H1 (cell line): Measurements from ENCODE around the gene SKP2. TPM values are rescaled to one million over a fixed set of nuclear protein-coding genes. Genes with fewer than 3 reads are reported as not detected.

Experiments used
- CTCF ChIA-PET: fragments of 300-600 bp; sonication (Branson Sonifier 250); formaldehyde crosslinking; loops from one replicate; lab custom pipeline; 2021; ENCODE audit not compliant: partially characterized antibody; lab: Charles Lee
- POLR2A ChIA-PET: fragments of 300-600 bp; sonication (Branson Sonifier 250); formaldehyde crosslinking; loops from one replicate; lab custom pipeline; 2021; ENCODE audit warnings: inconsistent platforms; ENCODE audit not compliant: partially characterized antibody; lab: Charles Lee
- DNase-seq, 2 experiments: peaks; one replicate each; pipeline versions ENCODE4 v3.0.0 to v3.0.0-alpha.2; 2010 to 2022; ENCODE audit warnings: low spot score in 2 of 2, low read depth in 1 of 2, mixed read lengths in 1 of 2
- FAIRE-seq: peaks from 2 replicates; lab custom pipeline; 2011; peaks lifted over from hg19 to GRCh38; lab: Jason Lieb, UNC
- H2AFZ ChIP-seq: 2 replicates; pipeline ENCODE4 v1.8.1; 2012; ENCODE audit warnings: low read length, inconsistent platforms
- H2AK5ac ChIP-seq: 2 replicates; pipeline ENCODE4 v1.6.1; 2013; ENCODE audit warnings: low read depth, low read length
- H2BK120ac ChIP-seq: replicated peaks from 2 replicates; pipeline ENCODE3; 2013; ENCODE audit warnings: low read depth, low read length, inconsistent platforms
- H2BK12ac ChIP-seq: 2 replicates; pipeline ENCODE4 v1.6.1; 2013; ENCODE audit warnings: low read depth, low read length
- H2BK15ac ChIP-seq: 2 replicates; pipeline ENCODE4 v1.6.1; 2013; ENCODE audit warnings: low read length
- H2BK20ac ChIP-seq: 2 replicates; pipeline ENCODE4 v1.6.1; 2013; ENCODE audit warnings: low read length
- H2BK5ac ChIP-seq: 2 replicates; pipeline ENCODE4 v1.6.1; 2013; ENCODE audit warnings: low read depth, low read length
- H3K14ac ChIP-seq: 2 replicates; pipeline ENCODE4 v1.6.1; 2013; ENCODE audit warnings: inconsistent platforms; ENCODE audit not compliant: insufficient read length
- H3K18ac ChIP-seq: 2 replicates; pipeline ENCODE4 v1.6.1; 2013; ENCODE audit warnings: low read length; ENCODE audit errors: extremely low read depth
- H3K23ac ChIP-seq: 2 replicates; pipeline ENCODE4 v1.6.1; 2013; ENCODE audit warnings: inconsistent platforms; ENCODE audit not compliant: insufficient read length
- H3K23me2 ChIP-seq: 2 replicates; pipeline ENCODE4 v1.6.1; 2013; ENCODE audit warnings: low read depth, low read length
- H3K27ac ChIP-seq: 2 replicates; pipeline ENCODE4 v1.6.1; 2011; ENCODE audit warnings: low read depth, low read length, inconsistent platforms
- H3K27me3 ChIP-seq, 4 experiments: replicated peaks in 1 of 4; 1 replicate in 1 of 4; 2 replicates in 3 of 4; pipeline versions ENCODE4 v1.6.1 to v1.8.1; 2011 to 2013; ENCODE audit warnings: low read length in 3 of 4, mild to moderate bottlenecking in 3 of 4, inconsistent platforms in 2 of 4, mixed read lengths in 2 of 4, moderate library complexity in 1 of 4; ENCODE audit not compliant: control insufficient read depth in 3 of 4, insufficient read depth in 3 of 4; ENCODE audit errors: extremely low read depth in 1 of 4
- H3K36me3 ChIP-seq, 4 experiments: 2 replicates each; pipeline versions ENCODE4 v1.6.1 to v1.8.1; 2011 to 2013; ENCODE audit warnings: mild to moderate bottlenecking in 4 of 4, low read length in 3 of 4, moderate library complexity in 2 of 4, control low read depth in 1 of 4, inconsistent platforms in 1 of 4; ENCODE audit not compliant: insufficient read depth in 4 of 4, control insufficient read depth in 2 of 4
- H3K4ac ChIP-seq: replicated peaks from 2 replicates; pipeline ENCODE3; 2013; ENCODE audit warnings: low read length, low read depth, mixed read lengths, inconsistent platforms; ENCODE audit not compliant: insufficient read length
- H3K4me1 ChIP-seq, 4 experiments: replicated peaks in 1 of 4; 1 replicate in 1 of 4; 2 replicates in 3 of 4; pipeline versions ENCODE4 v1.6.1 to v1.8.1; 2011 to 2013; ENCODE audit warnings: low read length in 3 of 4, inconsistent platforms in 2 of 4, mixed read lengths in 1 of 4; ENCODE audit not compliant: insufficient read depth in 4 of 4, control insufficient read depth in 3 of 4
- H3K4me2 ChIP-seq, 2 experiments: 2 replicates each; pipeline versions ENCODE4 v1.6.1 to v1.8.1; 2011 to 2013; ENCODE audit warnings: low read depth in 2 of 2, low read length in 2 of 2, control low read depth in 1 of 2, inconsistent platforms in 1 of 2, mild to moderate bottlenecking in 1 of 2; ENCODE audit not compliant: insufficient read depth in 1 of 2
- H3K4me3 ChIP-seq, 4 experiments: fragments of 200-600, 300-600 bp in 1 of 4; sonication (generic), shearing (Covaris generic), sonication (Bioruptor Twin) in 1 of 4; 2 replicates each; pipeline versions ENCODE4 v1.5.1 to v1.8.1; 2011 to 2016; ENCODE audit warnings: low read length in 4 of 4, low read depth in 3 of 4, control low read depth in 2 of 4, inconsistent platforms in 2 of 4, mild to moderate bottlenecking in 2 of 4, mixed read lengths in 1 of 4, moderate library complexity in 1 of 4; ENCODE audit not compliant: insufficient read depth in 2 of 4; ENCODE audit errors: extremely low read depth in 1 of 4
- H3K56ac ChIP-seq: replicated peaks from 2 replicates; pipeline ENCODE3; 2013; ENCODE audit warnings: low read depth, mild to moderate bottlenecking, mixed read lengths, low read length, inconsistent platforms; ENCODE audit not compliant: insufficient read length
- H3K79me1 ChIP-seq: 2 replicates; pipeline ENCODE4 v1.6.1; 2013; ENCODE audit warnings: low read depth, low read length, control low read depth
- H3K79me2 ChIP-seq, 2 experiments: 2 replicates each; pipeline versions ENCODE4 v1.6.1 to v1.8.1; 2012 to 2013; ENCODE audit warnings: low read length in 2 of 2, mild to moderate bottlenecking in 2 of 2, inconsistent platforms in 1 of 2; ENCODE audit not compliant: insufficient read depth in 2 of 2, control insufficient read depth in 1 of 2
- H3K9ac ChIP-seq, 4 experiments: replicated peaks in 1 of 4; 1 replicate in 1 of 4; 2 replicates in 3 of 4; pipeline versions ENCODE4 v1.6.1 to v1.8.1; 2011 to 2013; ENCODE audit warnings: low read depth in 3 of 4, low read length in 3 of 4, control low read depth in 2 of 4, mild to moderate bottlenecking in 2 of 4, moderate library complexity in 2 of 4, inconsistent platforms in 1 of 4; ENCODE audit errors: extremely low read depth in 1 of 4
- H3K9me3 ChIP-seq, 2 experiments: 2 replicates each; pipeline versions ENCODE4 v1.6.1 to v1.8.1; 2012 to 2013; ENCODE audit warnings: mild to moderate bottlenecking in 2 of 2, moderate library complexity in 2 of 2, control low read depth in 1 of 2, inconsistent platforms in 1 of 2, low read depth in 1 of 2, low read length in 1 of 2, mixed read lengths in 1 of 2; ENCODE audit not compliant: insufficient read depth in 2 of 2
- H4K20me1 ChIP-seq, 2 experiments: replicated peaks in 1 of 2; 2 replicates each; pipeline versions ENCODE3 to v1.8.1; 2011 to 2013; ENCODE audit warnings: inconsistent platforms in 2 of 2, low read length in 2 of 2, mild to moderate bottlenecking in 1 of 2; ENCODE audit not compliant: insufficient read depth in 2 of 2, control insufficient read depth in 1 of 2
- H4K5ac ChIP-seq: 2 replicates; pipeline ENCODE4 v1.6.1; 2013; ENCODE audit warnings: low read length, low read depth, mixed read lengths, inconsistent platforms; ENCODE audit not compliant: insufficient read length
- H4K8ac ChIP-seq: 2 replicates; pipeline ENCODE4 v1.8.0; 2013; ENCODE audit warnings: mild to moderate bottlenecking, moderate library complexity, low read length, inconsistent platforms; ENCODE audit not compliant: insufficient read depth; ENCODE audit errors: extremely low read depth
- H4K91ac ChIP-seq: replicated peaks from 2 replicates; pipeline ENCODE3; 2013; ENCODE audit warnings: low read length, mixed read lengths, inconsistent platforms; ENCODE audit not compliant: insufficient read length
- BACH1 ChIP-seq: IDR thresholded peaks from 2 replicates; pipeline ENCODE4 v1.6.1; 2012; ENCODE audit warnings: low read length, improper control_type of control experiment
- CBX5 ChIP-seq: fragments of 300-800, 300-1000 bp; sonication (generic); IDR thresholded peaks from 2 replicates; pipeline ENCODE4 v1.7.1; 2016; ENCODE audit warnings: antibody characterized with exemption, low read length, low read depth
- FOSL1 ChIP-seq: IDR thresholded peaks from 2 replicates; pipeline ENCODE4 v1.6.1; 2011; ENCODE audit warnings: mild to moderate bottlenecking, low read depth, low read length, moderate library complexity; ENCODE audit not compliant: insufficient read depth
- HDAC2 ChIP-seq, 2 experiments: fragments of 300-600 bp in 1 of 2; sonication (generic) in 1 of 2; IDR thresholded peaks; 2 replicates each; pipeline ENCODE4 v1.6.1; 2011 to 2012; ENCODE audit warnings: low read depth in 2 of 2, low read length in 2 of 2, mild to moderate bottlenecking in 2 of 2, moderate library complexity in 2 of 2, borderline replicate concordance in 1 of 2, inconsistent platforms in 1 of 2
- POLR2AphosphoS5 ChIP-seq: IDR thresholded peaks from 2 replicates; pipeline ENCODE4 v1.6.1; 2011; ENCODE audit warnings: low read depth, low read length
- RXRA ChIP-seq: IDR thresholded peaks from 2 replicates; pipeline ENCODE4 v1.6.1; 2011; ENCODE audit warnings: low read depth, mild to moderate bottlenecking, low read length, moderate library complexity; ENCODE audit not compliant: insufficient read depth
- SAP30 ChIP-seq: fragments of 300-600 bp; sonication (generic); IDR thresholded peaks from 2 replicates; pipeline ENCODE4 v1.7.1; 2012; ENCODE audit warnings: low read length, moderate library complexity, mild to moderate bottlenecking, inconsistent platforms; ENCODE audit not compliant: insufficient read depth, insufficient replicate concordance
- SIN3A ChIP-seq, 2 experiments: IDR thresholded peaks in 1 of 2; conservative IDR thresholded peaks in 1 of 2; 2 replicates each; pipeline ENCODE4 v1.6.1; 2011 to 2012; ENCODE audit warnings: low read length in 2 of 2, improper control_type of control experiment in 1 of 2, low read depth in 1 of 2, mild to moderate bottlenecking in 1 of 2
- SP1 ChIP-seq: IDR thresholded peaks from 2 replicates; pipeline ENCODE4 v1.6.1; 2011; ENCODE audit warnings: low read depth, low read length
- USF2 ChIP-seq: IDR thresholded peaks from 2 replicates; pipeline ENCODE4 v1.6.1; 2011; ENCODE audit warnings: low read length, improper control_type of control experiment
- WGBS, 2 experiments: shearing (Covaris generic) in 1 of 2; methylation state at CpG; one replicate each; pipeline versions ENCODE4 v1.1.6 to v1.1.7; 2013 to 2015; ENCODE audit warnings: low lambda C conversion rate in 2 of 2, mixed read lengths in 2 of 2, inconsistent platforms in 1 of 2, low coverage in 1 of 2, missing lambda C conversion rate in 1 of 2; ENCODE audit not compliant: insufficient replicate concordance in 2 of 2, insufficient coverage in 1 of 2, insufficient read length in 1 of 2; ENCODE audit errors: extremely low coverage in 1 of 2, missing lambda C conversion rate in 1 of 2; 5-methylcytosine and 5-hydroxymethylcytosine counted together
- polyA plus RNA-seq, 7 experiments: library from polyadenylated mRNA; depleted of rRNA in 3 of 7; stranded (reverse) in 5 of 7; unstranded in 2 of 7; fragments of >200 nt in 5 of 7; fragments of 200-250 nt in 2 of 7; gene quantifications; 1 replicate in 5 of 7; 2 replicates in 1 of 7; 4 replicates in 1 of 7; pipeline versions ENCODE4 v1.2.1 to v1.2.3, GENCODE V29; 2011 to 2013; ENCODE audit warnings: missing spikeins in 2 of 7, mixed read lengths in 2 of 7
- total RNA-seq: library from RNA; stranded (reverse); fragmentation: NEBNext Ultra II Directional; extraction: Animal tissue kit (Norgen Biotek cat#: 25700); gene quantifications from 2 replicates; pipeline ENCODE4 v1.2.1, GENCODE V29; 2021
- TF ChIP-seq, protein P1 (sequence below): IDR thresholded peaks from 2 replicates; pipeline ENCODE4 v1.6.1; 2012; ENCODE audit warnings: inconsistent platforms

The SKP2 gene
- total and polyA plus RNA-seq, 2 of the 8 experiments (the other 6 are each of a cell fraction or from before 2014, with no cell fraction given) = 49.9 to 104 TPM

GRCh38 chr5:36105819-36106218, 46.1 kb upstream of the SKP2 start:
- Histone ChIP-seq H3K9me3 (no peaks in the 10 kb centered on the region), H3K56ac (no peak overlapping the region), H3K14ac (no peak overlapping the region), H3K18ac (no peak overlapping the region), H3K4me1 (no peaks in the 10 kb centered on the region; a peak in 1 of 7 replicates), H3K27me3 (no peaks in the 10 kb centered on the region), H2BK12ac (no peak overlapping the region), H4K20me1 (peaks cover 0 to 2% of the 10 kb centered on the region in 2 experiments), H2BK20ac (no peak overlapping the region), H3K79me1 (no peaks in the 10 kb centered on the region), H2AFZ (no peak overlapping the region), H4K91ac (no peak overlapping the region), H2AK5ac (no peak overlapping the region), H3K23me2 (no peaks in the 10 kb centered on the region), H3K27ac (no peak overlapping the region), H3K23ac (no peak overlapping the region), H3K36me3 (no peaks in the 10 kb centered on the region), H2BK5ac (no peak overlapping the region), H3K4ac (no peak overlapping the region), H2BK120ac (no peak overlapping the region), H2BK15ac (no peak overlapping the region), H3K9ac (no peak overlapping the region), H3K4me3 (no peak overlapping the region), H4K8ac (no peak overlapping the region), H4K5ac (no peak overlapping the region), H3K4me2 (no peak overlapping the region), H3K79me2 (no peaks in the 10 kb centered on the region)
- POLR2A ChIA-PET = no interaction called here
- CTCF ChIA-PET = interaction anchor here (1.2 kb wide), 1 partner anchor 26 kb away, joined by 5 read pairs; no protein-coding TSS in a partner anchor
- 88% methylated on average over 2 of the region's 2 CpGs; no CpG with 5 or more reads in 1 of the 2 experiments for WGBS, 2 experiments
- TF ChIP-seq USF2 (no peak), SP1 (no peak), SAP30 (no peak), BACH1 (no peak), POLR2AphosphoS5 (no peak), FOSL1 (no peak), CBX5 (no peak), SIN3A (conservative IDR thresholded peaks at IDR 0.05 in 1 of 2, IDR thresholded peaks at IDR 0.05 in 1 of 2; ENCODE audit: low read depth in 1 of 2, low read length in 2 of 2) (no peak), HDAC2 (IDR thresholded peaks at IDR 0.05; ENCODE audit: borderline replicate concordance in 1 of 2, low read depth in 2 of 2, low read length in 2 of 2) (no peak), RXRA (no peak)
- TF ChIP-seq, protein P1, sequence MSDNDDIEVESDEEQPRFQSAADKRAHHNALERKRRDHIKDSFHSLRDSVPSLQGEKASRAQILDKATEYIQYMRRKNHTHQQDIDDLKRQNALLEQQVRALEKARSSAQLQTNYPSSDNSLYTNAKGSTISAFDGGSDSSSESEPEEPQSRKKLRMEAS = no peak
- no peak for FAIRE-seq
- DNase-seq = no peak
